NCI-H2196 (cell line): Measurements from ENCODE around the gene CPNE2.
"Not testable (repeated sequence)": the region's sequence is repeated elsewhere in the genome, so short reads cannot be mapped to it uniquely, and the experiment has no call there.

ENCODE experiments used
- DNase-seq: peaks from one replicate; lab custom pipeline; 2025; ENCODE audit not compliant: unreplicated experiment; lab: John Stamatoyannopoulos, UW

The CPNE2 gene

DNA sequence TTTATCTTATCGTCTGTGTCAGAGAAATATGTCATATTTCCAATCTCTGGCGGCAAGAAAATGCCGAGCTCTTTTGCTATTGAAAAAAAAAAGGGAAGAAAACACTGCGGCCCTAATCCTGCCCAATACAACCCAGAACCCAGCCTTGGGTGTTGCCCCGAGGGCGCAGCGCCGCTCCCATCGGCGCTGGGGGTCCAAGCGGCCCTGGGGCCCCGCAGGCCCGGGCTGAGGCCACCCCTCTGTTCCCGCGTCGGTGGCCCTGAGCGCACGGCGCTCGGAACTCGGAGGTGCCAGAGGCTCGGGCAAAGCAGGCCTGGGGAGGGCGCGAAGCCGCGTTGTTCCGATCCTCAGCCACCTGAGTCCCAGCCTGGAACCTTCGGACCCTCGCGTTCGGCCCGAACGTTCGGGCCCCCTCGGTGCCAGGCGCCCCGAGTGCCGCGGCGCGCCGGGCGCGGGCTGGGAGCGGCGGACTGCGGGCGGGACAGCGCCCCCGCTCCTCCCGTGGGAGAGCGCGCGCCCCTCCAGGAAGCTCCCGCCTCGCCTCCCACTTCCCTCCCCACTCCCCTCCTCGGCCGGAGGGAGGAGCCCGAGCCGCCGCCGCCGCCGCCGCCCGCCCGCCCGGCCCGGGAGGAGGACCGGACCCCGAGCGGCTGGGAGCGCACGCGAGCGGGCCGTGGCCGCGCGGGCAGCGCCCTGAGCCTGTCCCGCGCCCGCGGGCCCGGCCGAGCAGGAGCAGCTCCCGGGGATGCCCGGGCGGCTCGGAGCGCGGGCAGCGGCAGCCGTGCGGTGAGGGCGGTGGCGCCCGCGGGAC, at the start of gene CPNE2:
Gene CPNE2 (plus strand): TSS at position 609 of the 811 bp plus-strand sequence. CDS start 18,160 bp downstream, outside the sequence.
- DNase-seq, result peak; percentile 5

DNA sequence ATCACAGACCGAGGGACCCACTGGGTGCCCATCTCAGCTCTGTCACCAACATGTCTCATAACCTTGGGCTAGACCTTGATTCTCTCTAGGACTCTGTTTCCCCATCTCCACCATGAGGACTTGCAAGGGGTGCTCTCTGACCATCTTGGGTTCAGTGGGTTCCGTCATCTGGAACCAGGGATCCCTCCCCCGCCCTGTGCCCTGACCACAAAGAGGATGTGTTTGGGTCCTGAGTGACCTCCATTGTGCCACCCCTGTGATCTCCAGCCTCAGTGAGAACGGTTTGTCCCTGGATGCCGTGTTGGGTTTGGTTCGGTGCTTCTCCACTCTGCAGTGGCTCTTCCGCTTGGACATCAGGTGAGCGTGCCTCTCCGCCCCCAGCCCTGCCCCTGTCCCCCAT, 49.1 kb upstream of the CPNE2 start:
- no peak for DNase-seq

DNA sequence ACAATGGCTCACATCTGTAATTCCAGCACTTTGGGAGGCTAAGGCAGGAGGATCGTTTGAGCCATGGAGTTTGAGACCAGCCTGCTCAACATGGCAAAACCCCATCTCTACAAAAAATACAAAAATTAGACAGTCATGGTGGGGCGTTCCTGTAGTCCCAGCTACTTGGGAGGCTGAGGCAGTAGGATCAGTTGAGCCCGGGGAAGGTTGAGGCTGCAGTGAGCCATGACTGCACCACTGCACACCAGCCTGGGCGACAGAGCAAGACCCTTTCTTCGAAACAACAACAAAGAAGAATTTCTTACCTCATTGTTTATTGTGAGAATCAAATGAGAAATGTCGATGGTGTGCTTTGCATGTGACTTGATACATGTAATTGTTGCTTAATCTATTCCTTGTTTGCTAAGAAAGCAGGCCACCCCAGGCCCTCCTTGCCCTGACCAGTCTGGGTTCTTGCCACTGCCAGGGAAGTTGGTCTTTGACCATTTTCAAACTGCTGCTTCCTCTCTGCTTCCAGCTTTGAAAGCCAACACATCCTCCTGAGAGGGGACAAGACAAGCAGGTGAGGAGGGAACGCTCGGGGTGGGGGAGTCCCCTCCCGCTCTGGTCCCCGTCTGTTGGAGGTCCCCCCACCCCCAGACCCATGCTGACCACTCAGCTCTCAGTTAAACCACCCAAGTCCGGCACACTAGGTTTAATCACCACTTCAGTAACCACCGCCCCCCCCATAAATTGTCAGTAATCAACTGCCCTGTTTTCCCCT, 47.3 kb upstream of the CPNE2 start:
- DNase-seq, result no peak

DNA sequence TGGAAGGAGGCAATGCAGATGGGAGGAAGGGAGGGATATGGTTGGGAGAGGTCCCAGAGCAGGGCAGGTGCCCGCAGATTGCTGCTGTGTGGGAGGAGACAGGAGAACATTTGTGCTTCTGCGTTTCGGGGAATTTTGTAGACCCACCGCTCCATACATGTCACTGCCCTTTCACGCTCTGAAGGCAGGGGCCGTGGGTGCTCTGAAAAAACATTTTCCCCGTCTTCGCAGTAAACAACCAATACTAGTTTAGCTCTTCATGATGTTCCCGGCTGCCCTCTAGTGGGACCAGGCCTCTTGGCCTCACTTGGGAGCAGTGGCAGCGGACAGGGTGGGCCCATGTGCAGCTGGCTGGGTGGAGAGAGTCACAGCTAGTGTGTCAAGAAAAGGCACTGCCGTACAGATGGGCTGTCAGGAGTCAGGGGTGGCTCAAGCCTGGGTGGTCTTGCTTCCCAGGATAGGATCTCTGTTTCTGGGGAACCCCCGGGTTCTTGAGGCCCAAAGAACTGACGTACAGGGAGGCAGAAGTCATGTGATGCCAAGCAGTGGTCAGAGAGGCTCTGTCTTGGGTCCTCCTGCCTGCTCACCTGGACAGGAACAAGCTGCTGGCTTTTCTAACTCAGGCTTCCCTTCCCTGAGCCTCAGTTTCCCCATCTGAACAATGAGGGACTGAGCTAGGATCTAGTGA, 46.5 kb upstream of the CPNE2 start:
- DNase-seq, result no peak

DNA sequence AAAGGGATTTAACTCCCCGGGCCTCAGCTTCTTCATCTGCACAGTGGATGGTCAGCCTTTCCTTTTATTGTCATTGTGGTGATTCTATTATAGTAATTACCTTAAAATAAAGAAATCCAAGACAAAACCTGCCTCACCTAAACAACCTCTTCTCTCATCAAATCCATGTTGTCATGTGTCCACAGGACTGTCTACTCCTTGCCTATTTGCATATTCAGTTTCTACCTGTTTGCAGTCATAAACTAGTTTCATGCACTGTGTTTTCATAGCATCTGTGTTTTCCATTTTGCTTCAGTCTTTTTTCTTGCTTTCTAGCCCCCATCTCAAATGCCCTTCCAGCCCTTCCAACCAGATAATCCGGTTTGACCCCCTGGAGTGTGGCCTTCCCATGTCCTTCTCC, 44.3 kb upstream of the CPNE2 start:
- DNase-seq, result no peak

DNA sequence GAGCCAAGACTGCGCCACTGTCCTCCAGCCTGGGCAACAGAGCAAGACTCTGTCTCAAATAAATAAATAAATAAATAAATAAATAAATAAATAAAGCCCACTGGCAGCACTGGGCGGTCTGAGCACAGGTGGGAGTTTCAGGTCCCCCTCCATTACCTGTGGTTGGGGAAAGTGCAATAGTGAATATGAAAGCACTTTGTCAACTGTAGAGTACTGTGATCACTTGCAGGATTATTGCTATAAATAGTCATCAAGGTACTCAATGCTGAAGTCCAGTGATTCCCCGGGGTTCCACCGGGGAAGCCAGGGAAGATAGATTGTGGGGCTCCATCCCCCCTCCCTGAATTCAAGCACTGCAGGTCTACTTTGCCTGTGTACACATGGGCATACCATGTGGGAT, 42.7 kb upstream of the CPNE2 start:
- no peak for DNase-seq

DNA sequence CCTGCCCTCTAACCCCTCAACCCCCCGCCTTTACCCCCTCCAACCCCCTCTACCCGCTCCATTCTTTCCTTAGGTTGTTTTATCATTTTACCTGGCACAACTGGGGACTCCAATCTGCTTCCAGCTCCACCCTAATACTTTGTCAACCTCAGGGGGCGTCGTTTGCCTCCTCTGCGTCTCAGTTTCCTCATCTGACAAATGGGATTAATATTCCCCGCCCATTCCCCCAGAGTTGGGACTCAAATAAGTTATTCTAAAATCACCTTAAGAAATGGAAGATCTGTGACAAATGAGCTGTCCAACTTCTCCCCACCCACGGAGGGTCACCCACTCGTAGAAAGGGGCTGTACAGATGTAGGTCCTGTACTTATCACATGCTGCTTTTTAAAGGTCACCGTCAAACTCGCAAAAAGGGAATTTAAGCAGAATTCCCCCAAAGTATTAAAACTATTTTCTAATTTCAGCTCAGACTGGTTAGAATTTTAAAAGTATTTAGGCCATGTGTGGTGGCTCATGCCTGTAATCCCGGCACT, 40.6 kb upstream of the CPNE2 start:
- DNase-seq, result no peak

DNA sequence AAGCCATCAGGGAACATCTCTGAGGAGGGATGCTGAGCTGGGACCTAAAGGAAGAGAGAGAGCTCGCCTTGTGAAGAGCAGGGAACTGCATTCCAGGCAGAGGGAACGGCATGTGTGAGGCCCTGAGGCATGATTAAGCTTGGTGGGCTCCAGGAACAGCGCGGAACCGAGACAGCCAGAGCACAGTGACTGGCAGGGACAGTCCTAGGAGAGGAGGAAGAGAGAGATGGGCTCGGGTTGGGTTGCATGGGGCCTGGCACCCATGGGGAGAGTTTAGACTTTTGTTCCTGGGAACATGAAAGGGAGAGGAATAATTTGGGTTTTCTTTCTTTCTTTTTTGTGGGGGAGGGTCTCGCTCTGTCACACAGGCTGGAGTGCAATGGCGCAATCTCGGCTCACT, 39.2 kb upstream of the CPNE2 start:
- DNase-seq, result no peak

DNA sequence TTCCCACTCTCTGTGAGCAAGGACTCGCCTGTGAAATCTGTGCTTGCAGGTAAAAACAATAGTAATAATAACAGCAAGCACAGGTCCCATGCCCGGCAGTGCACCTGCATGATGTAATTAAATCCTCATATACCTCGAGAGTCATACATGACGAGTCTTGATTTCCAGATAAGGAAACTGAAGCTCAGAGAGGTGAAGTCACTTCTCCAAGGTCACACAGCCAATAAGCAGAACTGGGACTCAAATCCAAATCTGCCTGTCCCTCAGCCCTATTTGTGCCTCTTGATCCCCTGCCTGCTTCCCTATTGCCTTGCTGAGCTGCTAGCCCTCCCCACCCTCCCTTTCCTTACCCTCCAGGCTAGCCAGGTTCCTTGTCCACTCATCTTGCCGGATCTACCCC, 38.0 kb upstream of the CPNE2 start:
- no peak for DNase-seq

DNA sequence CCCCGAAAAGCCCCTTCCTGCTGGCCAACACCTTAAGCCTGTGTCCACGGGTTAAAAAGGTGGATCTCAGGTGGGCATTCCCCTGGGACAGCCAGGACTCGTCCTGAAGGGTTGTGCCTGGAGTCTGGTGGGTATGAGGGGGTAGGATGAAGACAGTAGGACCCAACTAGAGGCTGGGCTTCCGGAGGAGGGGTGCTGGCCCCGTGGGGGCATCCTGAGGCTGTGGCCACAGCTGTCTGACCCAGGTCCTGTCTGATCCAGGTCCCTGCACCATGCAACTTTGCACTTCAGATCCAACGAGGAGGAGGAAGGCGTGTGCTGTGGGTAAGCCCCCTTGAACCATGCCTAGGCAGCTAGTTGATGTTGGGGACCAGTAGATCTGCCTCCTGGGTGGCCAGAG, 37.6 kb upstream of the CPNE2 start:
- DNase-seq, result no peak

DNA sequence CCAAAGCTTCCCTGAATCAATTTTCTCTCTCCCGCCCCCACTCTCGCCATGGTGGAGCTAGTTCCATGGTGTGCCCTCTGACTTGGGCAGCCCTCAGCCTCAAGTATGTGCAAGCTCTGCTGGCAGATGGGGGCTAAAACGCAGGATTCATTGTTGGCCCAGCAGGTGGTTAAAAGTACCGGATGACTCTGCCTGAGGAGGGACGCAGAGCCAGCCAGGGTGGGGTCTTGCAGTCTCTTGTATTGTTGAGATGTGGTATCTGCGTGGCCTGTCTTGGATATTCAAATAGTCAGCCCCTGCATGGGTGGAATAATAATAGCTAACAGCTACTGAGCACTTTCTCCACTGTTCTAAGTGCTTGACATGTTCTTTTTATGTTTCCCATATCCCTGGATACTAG, 36.7 kb upstream of the CPNE2 start:
- no peak for DNase-seq

DNA sequence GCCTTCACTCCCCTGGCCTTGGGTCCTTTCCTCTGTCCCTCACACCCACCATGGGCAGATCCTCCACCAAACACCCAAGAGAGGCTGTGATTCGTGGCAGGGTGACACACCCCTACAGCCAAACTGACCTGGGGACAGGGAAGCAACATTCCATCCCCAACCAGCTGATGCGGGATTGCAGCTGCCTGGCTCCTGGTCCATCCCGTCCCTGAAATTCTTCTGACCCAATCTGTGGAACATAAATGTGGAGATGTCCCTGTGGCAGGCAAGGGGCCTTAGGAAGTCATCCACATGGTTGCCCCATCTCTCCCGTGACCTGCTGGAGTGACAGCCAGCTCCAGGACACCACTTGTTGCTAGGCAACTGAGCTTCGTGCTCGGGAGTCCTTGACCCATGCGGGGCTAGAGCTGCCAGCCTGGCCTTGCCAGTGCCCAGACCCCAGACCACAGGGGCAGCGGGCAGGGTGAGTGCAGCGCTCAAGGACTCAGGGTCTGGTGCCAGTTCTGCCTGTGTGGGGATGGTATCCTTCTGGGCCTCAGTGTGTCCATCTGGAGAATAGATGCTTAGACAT, 34.0 kb upstream of the CPNE2 start:
- DNase-seq, result no peak

DNA sequence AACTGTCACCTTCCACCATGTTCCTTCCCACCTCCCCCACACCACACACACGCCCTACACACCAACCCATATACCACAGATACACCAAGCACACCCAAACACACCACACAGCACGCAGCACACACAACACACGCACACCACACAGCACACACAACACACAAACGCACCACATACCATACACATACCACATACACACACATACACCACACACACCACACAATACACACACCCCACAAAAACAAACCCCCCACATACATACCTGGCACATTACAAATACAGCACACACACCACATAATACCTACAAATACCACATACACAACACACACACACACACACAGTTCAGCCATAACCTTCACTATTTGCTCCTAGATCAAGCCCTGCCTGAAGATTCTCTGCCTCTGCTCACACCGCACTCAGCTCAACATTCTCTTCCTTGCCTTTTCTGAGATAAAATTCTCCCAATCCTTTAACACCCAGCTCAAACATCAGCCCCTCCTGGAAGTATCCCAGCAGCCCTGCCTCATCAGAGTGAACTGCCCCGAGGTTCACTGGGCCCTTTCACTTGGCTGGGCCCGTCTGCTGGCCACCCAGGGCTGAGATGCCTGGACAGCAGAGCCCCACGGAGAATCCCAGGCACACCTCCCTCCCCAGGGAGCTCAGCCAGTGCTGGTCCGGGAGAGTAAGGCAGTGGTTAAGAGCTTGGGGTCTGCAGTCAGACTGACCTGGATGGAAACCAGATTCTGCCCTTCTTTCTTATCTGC, 31.9 kb upstream of the CPNE2 start:
- no peak for DNase-seq

DNA sequence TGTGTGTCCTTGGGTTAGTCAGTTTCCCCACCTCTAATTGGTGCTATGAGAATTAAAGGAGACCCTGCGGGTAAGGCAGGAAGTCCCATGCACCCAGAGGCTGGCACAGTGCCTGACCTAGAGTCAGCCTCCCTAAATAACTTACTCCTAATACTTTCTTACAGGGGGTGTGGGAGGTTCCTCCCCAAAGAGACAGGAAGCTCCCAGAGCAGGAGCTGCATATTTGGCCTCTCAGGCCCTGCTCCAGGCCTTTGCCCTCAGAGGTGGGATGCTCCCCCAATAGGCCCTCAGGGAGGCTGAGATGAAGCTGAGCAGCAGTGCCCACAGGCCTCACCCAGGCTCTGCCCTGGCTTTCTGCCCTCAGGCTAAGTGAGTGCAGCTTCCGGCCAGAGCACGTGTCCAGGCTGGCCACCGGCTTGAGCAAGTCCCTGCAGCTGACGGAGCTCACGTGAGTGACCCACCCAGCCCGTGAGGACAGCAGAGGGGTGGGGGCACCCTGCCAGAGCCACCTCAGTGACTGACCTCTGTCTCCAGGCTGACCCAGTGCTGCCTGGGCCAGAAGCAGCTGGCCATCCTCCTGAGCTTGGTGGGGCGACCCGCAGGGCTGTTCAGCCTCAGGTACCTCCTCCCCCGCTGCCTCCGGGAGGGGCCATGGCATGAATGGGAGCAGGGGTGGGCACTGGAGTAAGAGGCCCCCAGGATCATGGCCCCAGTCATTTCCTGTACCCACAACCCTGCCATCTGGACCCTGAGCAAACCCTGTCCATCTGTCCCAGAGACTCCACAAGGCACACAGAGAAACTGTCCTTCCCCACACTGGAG, 31.1 kb upstream of the CPNE2 start:
- DNase-seq, result peak; percentile 76

DNA sequence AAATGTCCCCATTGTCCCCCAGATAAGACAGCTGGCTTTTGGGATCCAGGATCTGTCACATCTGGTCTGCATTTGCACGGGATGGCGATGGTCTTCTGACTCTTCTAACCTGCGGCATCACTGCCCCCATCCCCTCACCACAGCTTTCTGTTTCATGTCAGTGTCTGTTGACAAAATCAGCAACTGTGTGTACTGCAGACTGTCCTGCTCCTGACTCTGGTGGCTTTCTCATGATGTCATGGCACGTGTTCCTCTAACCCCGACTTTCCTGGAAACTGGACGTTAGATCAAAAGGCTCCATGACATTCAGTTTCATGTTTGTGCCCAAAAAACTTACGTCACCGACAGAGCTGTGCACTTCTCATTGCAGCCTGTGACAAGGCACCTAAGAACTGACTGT, 30.1 kb upstream of the CPNE2 start:
- DNase-seq, result no peak

DNA sequence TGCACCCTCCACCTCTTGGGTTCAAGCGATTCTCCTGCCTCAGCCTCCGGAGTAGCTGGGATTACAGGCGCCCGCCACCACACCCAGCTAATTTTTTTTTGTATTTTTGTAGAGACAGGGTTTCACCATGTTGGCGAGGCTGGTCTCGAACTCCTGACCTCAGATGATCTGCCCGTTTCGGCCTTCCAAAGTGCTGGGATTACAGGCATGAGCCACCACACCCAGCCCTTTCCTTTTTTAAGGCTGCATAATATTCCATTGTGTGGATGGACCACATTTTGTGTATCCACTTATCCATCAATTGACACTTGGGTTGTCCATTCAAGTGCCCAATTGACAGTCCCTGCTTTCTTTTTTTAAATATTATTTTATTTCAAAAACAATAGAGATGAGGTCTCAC, 29.2 kb upstream of the CPNE2 start:
- DNase-seq, result not testable (repeated sequence)

DNA sequence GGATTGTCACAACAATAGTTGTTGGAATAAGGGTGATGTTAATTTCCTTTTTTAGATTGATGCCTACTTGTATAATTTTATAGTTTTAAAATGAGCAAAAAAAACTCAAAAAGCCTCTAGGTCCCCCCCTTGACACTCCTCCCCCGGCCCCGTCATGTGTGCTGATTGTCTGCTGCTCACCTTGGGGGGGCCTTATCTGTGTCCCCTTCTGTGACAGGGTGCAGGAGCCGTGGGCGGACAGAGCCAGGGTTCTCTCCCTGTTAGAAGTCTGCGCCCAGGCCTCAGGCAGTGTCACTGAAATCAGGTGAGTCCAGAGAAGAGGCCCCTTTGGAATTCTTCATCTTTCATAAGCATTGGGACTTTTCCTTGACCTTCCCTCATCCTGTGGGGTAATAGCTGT, 27.4 kb upstream of the CPNE2 start:
- DNase-seq, result no peak

DNA sequence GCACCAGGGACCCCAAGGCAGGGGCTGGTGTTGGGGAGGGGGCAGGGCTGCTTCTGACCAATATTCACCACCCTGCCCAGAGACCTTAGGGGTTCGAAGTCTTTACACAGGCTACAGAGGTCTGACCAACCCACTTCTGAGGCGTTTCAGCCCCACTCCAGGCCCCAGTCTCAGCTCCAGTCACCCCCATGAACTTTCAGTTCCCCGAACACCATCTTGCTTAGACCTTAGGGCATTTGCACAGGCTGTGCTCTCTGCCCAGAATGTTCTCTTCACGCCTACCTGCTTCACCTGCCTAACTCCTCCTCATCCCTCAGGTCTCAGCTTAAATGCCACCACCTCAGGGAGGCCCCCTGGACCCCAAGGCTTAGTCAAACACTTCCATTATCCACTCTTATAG, 25.8 kb upstream of the CPNE2 start:
- DNase-seq, result no peak

DNA sequence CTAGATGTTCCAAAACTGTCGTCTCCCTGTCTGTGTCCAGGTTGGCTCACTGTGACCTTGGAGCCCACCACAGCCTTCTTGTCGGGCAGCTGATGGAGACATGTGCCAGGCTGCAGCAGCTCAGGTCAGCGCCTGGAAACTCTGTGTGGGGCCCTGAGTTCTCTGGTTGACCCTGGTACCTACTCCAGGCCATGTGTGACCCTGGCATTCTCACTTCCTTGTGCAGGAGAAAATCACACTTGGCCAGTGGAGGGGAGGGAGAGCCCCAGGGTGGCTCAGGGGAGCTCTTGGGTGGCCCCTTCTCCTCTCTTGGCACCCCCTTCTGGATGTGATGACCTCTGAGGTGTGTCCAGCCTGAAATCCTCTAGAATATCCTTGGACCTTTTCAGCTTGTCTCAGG, 25.0 kb upstream of the CPNE2 start:
- no peak for DNase-seq

DNA sequence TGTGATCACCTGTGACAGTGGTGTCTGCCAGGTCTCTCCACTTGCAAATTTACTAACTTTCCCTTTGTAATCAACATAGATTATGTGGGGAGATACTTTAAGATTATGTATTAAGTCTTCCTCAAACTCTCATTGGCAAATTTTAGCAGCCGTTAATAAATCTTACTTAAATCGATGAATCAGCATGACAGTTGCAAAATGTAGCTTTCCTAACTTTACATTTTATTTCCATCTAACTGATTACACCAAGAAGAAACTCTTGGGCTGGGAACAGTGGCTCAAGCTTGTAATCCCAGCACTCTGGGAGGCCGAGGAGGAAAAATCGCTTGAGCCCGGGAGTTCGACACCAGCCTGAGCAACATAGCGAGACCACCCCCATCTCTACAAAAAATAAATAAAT, 23.3 kb upstream of the CPNE2 start:
- no peak for DNase-seq
